ENCODE results near the gene FOSL2. TPM values are rescaled to one million over a fixed set of nuclear protein-coding genes. Genes with fewer than 3 reads are reported as not detected.

FOSL2 gene
- total RNA-seq, 2 experiments from 2014 or later: 0.35 to 1.0 TPM

GRCh38 chr2:28424799-28425463, 32.3 kb downstream of the FOSL2 start:
- H3K4me3 ChIP-seq (ENCODE audit: low read depth, low read length, poor library complexity, severe bottlenecking): no peak overlapping the region
- no peak overlapping the region for H3K4me2 ChIP-seq (ENCODE audit: low read length)
- no peak overlapping the region for H3K27ac ChIP-seq (ENCODE audit: low read depth, low read length, poor library complexity, severe bottlenecking)
- H3K9me2 ChIP-seq (ENCODE audit: insufficient read depth, low read length): no peaks in the 10 kb centered on the region
- ChIA-PET CTCF (ENCODE audit: unreplicated experiment) (no interaction called here), POLR2A (interaction anchor here (0.6 kb wide), 1 partner anchor 471 kb away, joined by 4 read pairs; no protein-coding TSS in a partner anchor)
- no peaks in the 10 kb centered on the region for H3K79me2 ChIP-seq (ENCODE audit: insufficient read depth, low read depth, low read length)
- TF ChIP-seq CTCF (conservative IDR thresholded peaks at IDR 0.05; ENCODE audit: low read length) (no peak), EZH2phosphoT487 (IDR thresholded peaks at IDR 0.05; ENCODE audit: borderline replicate concordance, low read depth, low read length) (no peak)
- no peaks in the 10 kb centered on the region for H4K20me1 ChIP-seq (ENCODE audit: insufficient read depth, low read length)
- no peaks in the 10 kb centered on the region for H3K4me1 ChIP-seq (ENCODE audit: insufficient read depth, low read length, poor library complexity, severe bottlenecking)
- intact Hi-C loops (cut with micrococcal nuclease; ENCODE audit: unreplicated experiment): no loop called here
- BruUV-seq (replicated peaks): no TSS peak
- no peaks in the 10 kb centered on the region for H3K9me3 ChIP-seq (ENCODE audit: low read length)
- H2AFZ ChIP-seq (ENCODE audit: low read length): no peak overlapping the region
- no peaks in the 10 kb centered on the region for H3K36me3 ChIP-seq (ENCODE audit: insufficient read depth, low read length)
- no peak for DNase-seq (ENCODE audit: low spot score)

GRCh38 chr2:28425464-28425835, 32.8 kb downstream of the FOSL2 start:
- Histone ChIP-seq H3K79me2 (ENCODE audit: insufficient read depth, low read depth, low read length) (no peaks in the 10 kb centered on the region), H3K36me3 (ENCODE audit: insufficient read depth, low read length) (no peaks in the 10 kb centered on the region), H3K4me1 (ENCODE audit: insufficient read depth, low read length, poor library complexity, severe bottlenecking) (no peaks in the 10 kb centered on the region), H3K9me2 (ENCODE audit: insufficient read depth, low read length) (no peaks in the 10 kb centered on the region), H3K27ac (ENCODE audit: low read depth, low read length, poor library complexity, severe bottlenecking) (no peak overlapping the region), H4K20me1 (ENCODE audit: insufficient read depth, low read length) (no peaks in the 10 kb centered on the region), H2AFZ (ENCODE audit: low read length) (no peak overlapping the region), H3K9me3 (ENCODE audit: low read length) (no peaks in the 10 kb centered on the region), H3K4me3 (ENCODE audit: low read depth, low read length, poor library complexity, severe bottlenecking) (no peak overlapping the region), H3K4me2 (ENCODE audit: low read length) (no peak overlapping the region)
- TF ChIP-seq EZH2phosphoT487 (IDR thresholded peaks at IDR 0.05; ENCODE audit: borderline replicate concordance, low read depth, low read length): no peak
- no peak for TF ChIP-seq CTCF (conservative IDR thresholded peaks at IDR 0.05; ENCODE audit: low read length)
- DNase-seq (ENCODE audit: low spot score): no peak
- intact Hi-C loops (cut with micrococcal nuclease; ENCODE audit: unreplicated experiment): no loop called here
- POLR2A ChIA-PET: no interaction called here
- no TSS peak for BruUV-seq (replicated peaks)
- CTCF ChIA-PET (ENCODE audit: unreplicated experiment): no interaction called here

GRCh38 chr2:28427741-28428415, 35.2 kb downstream of the FOSL2 start:
- no peak overlapping the region for H3K27ac ChIP-seq (ENCODE audit: low read depth, low read length, poor library complexity, severe bottlenecking)
- ChIA-PET CTCF (ENCODE audit: unreplicated experiment) (no interaction called here), POLR2A (no interaction called here)
- no peaks in the 10 kb centered on the region for H3K4me1 ChIP-seq (ENCODE audit: insufficient read depth, low read length, poor library complexity, severe bottlenecking)
- no peak overlapping the region for H3K4me3 ChIP-seq (ENCODE audit: low read depth, low read length, poor library complexity, severe bottlenecking)
- BruUV-seq (replicated peaks): no TSS peak
- TF ChIP-seq EZH2phosphoT487 (IDR thresholded peaks at IDR 0.05; ENCODE audit: borderline replicate concordance, low read depth, low read length) (no peak), CTCF (conservative IDR thresholded peaks at IDR 0.05; ENCODE audit: low read length) (no peak)
- H3K79me2 ChIP-seq (ENCODE audit: insufficient read depth, low read depth, low read length): no peaks in the 10 kb centered on the region
- H4K20me1 ChIP-seq (ENCODE audit: insufficient read depth, low read length): no peaks in the 10 kb centered on the region
- H3K9me3 ChIP-seq (ENCODE audit: low read length): no peaks in the 10 kb centered on the region
- no peaks in the 10 kb centered on the region for H3K9me2 ChIP-seq (ENCODE audit: insufficient read depth, low read length)
- H3K4me2 ChIP-seq (ENCODE audit: low read length): no peak overlapping the region
- no peak for DNase-seq (ENCODE audit: low spot score)
- no peak overlapping the region for H2AFZ ChIP-seq (ENCODE audit: low read length)
- intact Hi-C loops (cut with micrococcal nuclease; ENCODE audit: unreplicated experiment): no loop called here
- no peaks in the 10 kb centered on the region for H3K36me3 ChIP-seq (ENCODE audit: insufficient read depth, low read length)
